ENCODE results near the gene GTPBP3. TPM values are rescaled to one million over a fixed set of nuclear protein-coding genes. Genes with fewer than 3 reads are reported as not detected.

The GTPBP3 gene
- total and polyA plus RNA-seq, 2 experiments from 2014 or later: 34.9 to 95.6 TPM

DNA sequence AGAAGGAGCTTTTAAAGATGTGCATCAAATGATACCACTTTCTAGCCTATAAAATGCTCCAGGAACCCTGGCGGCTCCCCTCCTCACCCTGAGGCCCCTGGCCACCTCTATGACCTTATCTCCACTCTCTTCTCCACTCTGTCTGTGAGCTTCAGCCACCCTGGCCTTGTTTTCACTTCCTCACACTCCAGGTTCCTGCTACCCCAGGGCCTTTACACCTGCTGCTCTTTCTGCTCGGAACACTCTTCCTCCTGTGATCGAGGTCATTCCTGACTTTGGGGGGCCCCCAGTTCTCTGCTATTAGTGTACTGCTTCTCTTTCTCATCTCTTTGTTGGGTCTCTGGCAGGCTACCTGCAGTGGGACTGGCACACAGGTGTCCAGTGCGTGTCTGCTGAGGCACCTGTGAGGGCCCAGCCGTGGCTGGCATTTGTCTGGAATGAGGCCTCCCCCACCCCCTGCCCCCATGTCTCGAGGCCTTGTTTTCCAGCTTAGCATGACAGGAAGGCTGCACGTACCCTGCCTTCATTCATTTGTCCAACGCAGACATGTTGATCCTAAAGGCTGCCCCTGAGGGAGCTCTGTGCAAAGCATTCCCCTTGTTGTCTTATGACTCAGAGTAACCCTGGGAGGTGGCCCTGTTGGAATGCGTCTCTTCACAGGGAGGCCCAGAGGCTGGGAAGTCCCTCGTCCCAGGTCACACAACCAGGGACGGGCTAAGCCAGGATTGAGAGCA is 25.7 kb upstream of the GTPBP3 start:
- peaks cover 9% of the 10 kb centered on the region for H3K36me3 ChIP-seq
- no peaks in the 10 kb centered on the region for H3K9me3 ChIP-seq (ENCODE audit: low read depth)
- H3K27ac ChIP-seq: no peak overlapping the region
- peaks cover 5% of the 10 kb centered on the region for H3K4me1 ChIP-seq (ENCODE audit: low read depth)
- H3K27me3 ChIP-seq: no peaks in the 10 kb centered on the region
- no peak overlapping the region for H3K4me3 ChIP-seq
- DNase-seq (ENCODE audit: low read depth in 1 of 2, low spot score in 1 of 2): peak in 1 of 2 donors; percentile 42
- TF ChIP-seq, protein P1, sequence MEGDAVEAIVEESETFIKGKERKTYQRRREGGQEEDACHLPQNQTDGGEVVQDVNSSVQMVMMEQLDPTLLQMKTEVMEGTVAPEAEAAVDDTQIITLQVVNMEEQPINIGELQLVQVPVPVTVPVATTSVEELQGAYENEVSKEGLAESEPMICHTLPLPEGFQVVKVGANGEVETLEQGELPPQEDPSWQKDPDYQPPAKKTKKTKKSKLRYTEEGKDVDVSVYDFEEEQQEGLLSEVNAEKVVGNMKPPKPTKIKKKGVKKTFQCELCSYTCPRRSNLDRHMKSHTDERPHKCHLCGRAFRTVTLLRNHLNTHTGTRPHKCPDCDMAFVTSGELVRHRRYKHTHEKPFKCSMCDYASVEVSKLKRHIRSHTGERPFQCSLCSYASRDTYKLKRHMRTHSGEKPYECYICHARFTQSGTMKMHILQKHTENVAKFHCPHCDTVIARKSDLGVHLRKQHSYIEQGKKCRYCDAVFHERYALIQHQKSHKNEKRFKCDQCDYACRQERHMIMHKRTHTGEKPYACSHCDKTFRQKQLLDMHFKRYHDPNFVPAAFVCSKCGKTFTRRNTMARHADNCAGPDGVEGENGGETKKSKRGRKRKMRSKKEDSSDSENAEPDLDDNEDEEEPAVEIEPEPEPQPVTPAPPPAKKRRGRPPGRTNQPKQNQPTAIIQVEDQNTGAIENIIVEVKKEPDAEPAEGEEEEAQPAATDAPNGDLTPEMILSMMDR (IDR thresholded peaks at IDR 0.05; ENCODE audit: low read depth, low read length): no peak

DNA sequence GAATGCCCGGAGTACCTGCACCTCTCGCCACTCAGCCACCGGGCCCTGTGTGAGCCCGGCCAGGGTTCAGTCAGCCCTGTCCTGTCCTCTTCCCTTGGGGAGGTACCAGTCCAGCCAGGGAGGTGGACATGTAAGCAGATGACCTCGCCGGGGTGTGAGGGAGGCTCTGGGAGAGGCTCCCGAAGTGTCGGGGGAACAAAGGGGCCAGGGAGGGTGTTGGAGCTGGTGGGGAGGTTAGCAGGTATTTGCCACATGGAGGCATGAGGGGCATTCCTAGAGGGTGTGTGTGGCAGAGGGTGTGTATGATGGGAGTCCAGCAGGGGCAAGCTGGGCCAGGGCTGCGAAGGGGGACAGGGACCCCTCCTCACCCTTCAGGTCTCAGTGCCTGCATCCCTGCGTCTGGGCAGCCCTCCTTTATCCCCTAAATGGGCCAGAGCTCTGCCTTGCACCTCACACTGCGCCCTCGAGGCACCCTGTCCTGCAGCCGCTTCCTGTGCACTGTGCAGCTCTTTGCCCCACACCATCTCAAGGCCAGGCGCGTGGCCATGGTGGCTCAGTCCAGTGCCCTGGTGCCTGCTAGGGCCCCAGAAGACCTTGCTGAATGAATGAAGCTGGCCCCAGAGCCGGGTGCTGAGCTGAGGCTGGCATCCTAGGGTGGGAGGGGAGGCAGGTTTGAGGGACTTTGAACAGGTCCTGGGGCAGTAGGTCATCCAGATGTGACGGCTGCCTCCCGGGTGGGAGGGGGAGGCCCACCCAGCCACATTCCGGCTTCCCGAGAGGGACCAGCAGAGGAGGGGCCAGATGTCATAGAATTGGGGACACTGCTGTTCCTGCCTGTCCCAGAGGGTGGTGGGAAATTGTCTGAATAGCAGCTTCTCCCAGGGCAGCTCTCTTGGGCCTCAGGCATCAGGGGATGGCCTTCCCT is 24.9 kb upstream of the GTPBP3 start:
- no peak overlapping the region for H3K27ac ChIP-seq
- no peaks in the 10 kb centered on the region for H3K9me3 ChIP-seq (ENCODE audit: low read depth)
- H3K4me1 ChIP-seq (ENCODE audit: low read depth): peaks cover 5% of the 10 kb centered on the region
- no peaks in the 10 kb centered on the region for H3K27me3 ChIP-seq
- no peak for DNase-seq (ENCODE audit: low read depth in 1 of 2, low spot score in 1 of 2)
- no peak overlapping the region for H3K4me3 ChIP-seq
- H3K36me3 ChIP-seq: peaks cover 9% of the 10 kb centered on the region
- TF ChIP-seq, protein P1 (IDR thresholded peaks at IDR 0.05; ENCODE audit: low read depth, low read length): no peak

DNA sequence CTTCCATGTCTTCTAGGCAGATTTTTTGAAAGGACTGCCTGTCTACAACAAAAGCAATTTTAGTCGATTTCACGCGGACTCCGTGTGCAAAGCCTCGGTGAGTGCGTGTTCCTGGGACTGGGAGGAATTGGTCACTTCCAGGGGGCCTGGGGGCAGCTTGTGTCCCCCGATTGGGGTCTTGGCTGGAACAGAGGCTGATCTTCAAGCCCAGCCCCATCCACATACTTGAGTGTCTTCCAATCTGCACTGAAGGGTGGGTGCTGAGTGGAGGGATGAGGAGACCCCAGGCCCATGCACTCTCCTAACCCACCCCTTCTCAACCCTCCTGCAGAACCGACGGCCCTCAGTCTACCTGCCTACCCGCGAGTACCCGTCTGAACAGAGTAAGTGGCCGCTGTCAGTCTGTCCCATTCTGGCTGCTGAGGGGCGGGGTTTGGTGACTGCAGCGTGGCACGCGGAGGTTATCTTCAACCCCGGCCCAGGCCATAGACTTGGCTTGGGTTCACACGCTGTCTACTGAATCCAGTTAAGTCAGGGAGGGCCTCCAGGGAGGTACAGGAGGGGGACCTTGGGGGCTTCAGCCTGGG is 23.3 kb upstream of the GTPBP3 start:
- no peaks in the 10 kb centered on the region for H3K27me3 ChIP-seq
- DNase-seq (ENCODE audit: low read depth in 1 of 2, low spot score in 1 of 2): no peak
- H3K27ac ChIP-seq: no peak overlapping the region
- H3K36me3 ChIP-seq: peaks cover 9% of the 10 kb centered on the region
- TF ChIP-seq, protein P1 (IDR thresholded peaks at IDR 0.05; ENCODE audit: low read depth, low read length): no peak
- H3K9me3 ChIP-seq (ENCODE audit: low read depth): no peaks in the 10 kb centered on the region
- no peak overlapping the region for H3K4me3 ChIP-seq
- peaks cover 5% of the 10 kb centered on the region for H3K4me1 ChIP-seq (ENCODE audit: low read depth)

DNA sequence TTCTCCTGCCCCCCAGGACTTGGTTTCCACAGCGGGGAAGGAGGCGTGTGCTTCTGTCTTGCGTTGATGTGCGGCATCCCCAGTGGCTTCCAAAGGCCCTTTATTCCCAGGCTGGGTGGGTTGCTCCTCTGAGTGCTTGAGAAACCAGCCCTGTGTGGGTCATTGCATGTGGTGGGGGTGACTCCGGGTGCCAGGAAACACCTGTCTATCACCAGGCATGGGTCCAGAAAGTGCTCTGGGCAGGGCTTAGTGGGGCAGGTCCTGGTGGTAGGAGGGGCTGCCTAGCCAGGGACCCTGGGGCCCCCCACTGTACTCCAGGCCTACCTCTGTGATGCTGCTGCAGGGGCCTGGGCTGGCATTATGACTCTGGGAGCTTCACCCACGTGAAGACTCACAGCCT is 18.4 kb upstream of the GTPBP3 start:
- no peaks in the 10 kb centered on the region for H3K4me1 ChIP-seq (ENCODE audit: low read depth)
- no peaks in the 10 kb centered on the region for H3K9me3 ChIP-seq (ENCODE audit: low read depth)
- no peaks in the 10 kb centered on the region for H3K27me3 ChIP-seq
- DNase-seq (ENCODE audit: low read depth in 1 of 2, low spot score in 1 of 2): no peak
- H3K4me3 ChIP-seq: no peak overlapping the region
- H3K27ac ChIP-seq: no peak overlapping the region
- peaks cover 15% of the 10 kb centered on the region for H3K36me3 ChIP-seq
- TF ChIP-seq, protein P1 (IDR thresholded peaks at IDR 0.05; ENCODE audit: low read depth, low read length): no peak

- no peak overlapping the region for H3K4me3 ChIP-seq
- DNase-seq (ENCODE audit: low read depth in 1 of 2, low spot score in 1 of 2): no peak
- H3K4me1 ChIP-seq (ENCODE audit: low read depth): no peaks in the 10 kb centered on the region
- TF ChIP-seq, protein P1 (IDR thresholded peaks at IDR 0.05; ENCODE audit: low read depth, low read length): no peak
- H3K27me3 ChIP-seq: no peaks in the 10 kb centered on the region
- peaks cover 10% of the 10 kb centered on the region for H3K36me3 ChIP-seq
- no peak overlapping the region for H3K27ac ChIP-seq
- no peaks in the 10 kb centered on the region for H3K9me3 ChIP-seq (ENCODE audit: low read depth)
Measured at GRCh38 chr19:17319473-17320238, 17.7 kb upstream of the GTPBP3 start.

Data from cardiac muscle cell (in vitro differentiated cells and primary cell).